AG09309 (cell line): ENCODE results near the gene SIK2.

ENCODE experiments used
- DNase-seq: peaks from one replicate; pipeline ENCODE4 v3.0.0-alpha.2; 2010; ENCODE audit warnings: low read depth
- H3K4me3 ChIP-seq: 2 replicates; pipeline ENCODE4 v1.5.1; 2011; ENCODE audit warnings: mild to moderate bottlenecking, low read depth, low read length, moderate library complexity; ENCODE audit not compliant: control insufficient read depth
- TF ChIP-seq, protein P1 (sequence below): IDR thresholded peaks from 2 replicates; pipeline ENCODE4 v1.5.1; 2011; ENCODE audit warnings: mild to moderate bottlenecking, low read depth, low read length, inconsistent platforms; ENCODE audit not compliant: insufficient read depth, control insufficient read depth; ENCODE audit errors: missing control alignments

Gene SIK2

DNA sequence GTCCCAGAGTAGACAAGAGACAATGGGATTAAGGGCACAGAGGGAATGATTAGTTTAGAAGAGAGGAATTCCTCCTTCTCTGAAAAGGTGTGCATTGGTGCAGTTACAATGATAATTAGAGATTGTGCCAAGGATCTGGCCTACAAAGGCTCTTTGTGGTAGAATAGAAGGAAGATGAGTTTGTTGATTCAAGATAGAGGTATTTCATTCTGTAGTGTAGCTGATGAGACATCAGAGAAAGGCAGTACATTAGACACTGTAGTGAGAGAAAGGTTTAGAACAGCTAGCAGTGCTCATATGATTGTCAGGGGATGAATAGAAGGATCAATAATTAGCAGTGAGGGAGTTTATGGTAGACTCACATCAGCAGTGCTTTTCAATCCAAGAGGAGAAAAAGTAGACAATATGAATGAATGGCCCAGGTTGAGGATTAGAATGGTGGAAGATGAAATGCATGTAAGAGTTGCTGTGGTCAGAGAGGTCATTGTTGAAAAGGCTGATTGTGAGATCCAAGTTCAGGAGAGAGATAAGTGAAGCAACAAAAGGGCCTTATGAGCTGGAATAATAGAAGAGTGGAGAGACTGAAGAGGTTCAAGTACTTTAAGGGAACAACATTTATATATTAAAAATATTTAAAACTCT lies 28.9 kb downstream of the SIK2 start:
- H3K4me3 ChIP-seq = no peak overlapping the region
- no peak for DNase-seq
- TF ChIP-seq, protein P1, sequence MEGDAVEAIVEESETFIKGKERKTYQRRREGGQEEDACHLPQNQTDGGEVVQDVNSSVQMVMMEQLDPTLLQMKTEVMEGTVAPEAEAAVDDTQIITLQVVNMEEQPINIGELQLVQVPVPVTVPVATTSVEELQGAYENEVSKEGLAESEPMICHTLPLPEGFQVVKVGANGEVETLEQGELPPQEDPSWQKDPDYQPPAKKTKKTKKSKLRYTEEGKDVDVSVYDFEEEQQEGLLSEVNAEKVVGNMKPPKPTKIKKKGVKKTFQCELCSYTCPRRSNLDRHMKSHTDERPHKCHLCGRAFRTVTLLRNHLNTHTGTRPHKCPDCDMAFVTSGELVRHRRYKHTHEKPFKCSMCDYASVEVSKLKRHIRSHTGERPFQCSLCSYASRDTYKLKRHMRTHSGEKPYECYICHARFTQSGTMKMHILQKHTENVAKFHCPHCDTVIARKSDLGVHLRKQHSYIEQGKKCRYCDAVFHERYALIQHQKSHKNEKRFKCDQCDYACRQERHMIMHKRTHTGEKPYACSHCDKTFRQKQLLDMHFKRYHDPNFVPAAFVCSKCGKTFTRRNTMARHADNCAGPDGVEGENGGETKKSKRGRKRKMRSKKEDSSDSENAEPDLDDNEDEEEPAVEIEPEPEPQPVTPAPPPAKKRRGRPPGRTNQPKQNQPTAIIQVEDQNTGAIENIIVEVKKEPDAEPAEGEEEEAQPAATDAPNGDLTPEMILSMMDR = no peak

DNA sequence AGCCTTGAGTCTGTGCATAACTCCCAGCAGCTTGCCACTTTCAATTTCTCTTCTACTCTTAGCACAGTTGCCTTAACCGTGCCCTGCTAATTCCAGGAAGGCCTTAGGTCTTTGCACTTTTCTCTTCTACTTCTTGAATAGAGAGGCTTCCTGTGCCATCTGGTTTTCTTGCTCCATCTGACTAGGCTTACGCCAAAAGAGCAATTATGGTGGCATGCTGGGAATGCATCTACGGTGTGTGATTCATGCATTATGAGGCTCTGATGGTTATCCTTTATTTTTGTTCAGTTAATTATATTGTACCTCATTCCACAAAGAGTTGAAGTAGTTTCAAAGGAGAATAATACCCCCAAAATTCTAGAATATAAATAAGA lies 29.4 kb downstream of the SIK2 start:
- TF ChIP-seq, protein P1 = no peak
- DNase-seq = peak; percentile 63
- H3K4me3 ChIP-seq = no peak overlapping the region

DNA sequence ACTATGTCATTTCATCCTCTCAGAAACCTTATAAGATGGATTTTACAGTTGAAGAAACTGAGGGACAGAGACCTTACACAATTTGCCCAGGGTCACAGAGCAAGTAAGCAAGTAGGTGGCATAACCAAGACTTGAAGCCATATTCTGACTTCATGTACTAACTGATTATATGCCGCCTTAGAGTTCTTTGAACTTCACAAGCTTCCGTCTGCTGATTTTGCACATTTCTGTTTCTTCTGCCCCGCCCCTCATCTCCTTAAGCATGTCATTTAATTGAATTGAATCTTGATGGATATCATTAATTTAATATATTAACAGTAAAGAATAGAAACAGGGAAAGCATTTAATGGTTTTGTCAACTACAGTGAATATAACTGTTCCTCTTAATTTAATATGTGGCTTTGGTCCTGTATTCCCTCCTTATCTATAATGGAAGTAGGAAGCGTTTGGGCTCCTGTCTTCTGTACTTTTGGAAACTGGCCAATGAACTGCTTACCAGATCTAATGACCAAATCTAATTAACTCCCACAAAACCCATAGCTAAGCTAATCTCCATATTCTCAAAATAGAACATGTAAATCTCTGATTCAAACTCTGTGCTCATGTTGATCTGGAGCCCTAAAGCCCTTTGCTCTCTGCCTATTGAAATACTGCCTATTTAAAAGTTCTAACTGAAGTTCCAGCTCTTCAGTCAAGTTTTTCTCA lies 30.4 kb downstream of the SIK2 start:
- TF ChIP-seq, protein P1 = no peak
- DNase-seq = no peak
- no peak overlapping the region for H3K4me3 ChIP-seq

DNA sequence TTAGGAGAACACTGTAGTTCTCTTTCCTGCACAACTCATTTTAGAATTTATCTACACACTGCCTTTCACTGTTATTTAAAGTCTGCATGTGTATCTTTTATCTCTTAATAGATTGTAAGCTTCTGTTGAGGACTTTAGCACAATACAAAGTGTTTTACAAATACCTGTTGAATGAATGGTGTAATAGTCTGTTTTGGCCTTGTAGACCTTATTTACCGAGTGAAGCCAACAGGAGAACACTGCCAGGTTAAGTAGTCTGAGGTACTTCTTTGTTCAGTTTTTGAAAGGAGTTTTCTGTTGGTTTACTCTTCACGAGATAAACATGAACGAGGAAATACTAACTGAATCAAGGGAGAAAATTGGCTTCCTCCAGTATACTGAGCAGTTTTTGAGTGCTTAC lies 31.0 kb downstream of the SIK2 start:
- no peak overlapping the region for H3K4me3 ChIP-seq
- TF ChIP-seq, protein P1 = no peak
- no peak for DNase-seq

DNA sequence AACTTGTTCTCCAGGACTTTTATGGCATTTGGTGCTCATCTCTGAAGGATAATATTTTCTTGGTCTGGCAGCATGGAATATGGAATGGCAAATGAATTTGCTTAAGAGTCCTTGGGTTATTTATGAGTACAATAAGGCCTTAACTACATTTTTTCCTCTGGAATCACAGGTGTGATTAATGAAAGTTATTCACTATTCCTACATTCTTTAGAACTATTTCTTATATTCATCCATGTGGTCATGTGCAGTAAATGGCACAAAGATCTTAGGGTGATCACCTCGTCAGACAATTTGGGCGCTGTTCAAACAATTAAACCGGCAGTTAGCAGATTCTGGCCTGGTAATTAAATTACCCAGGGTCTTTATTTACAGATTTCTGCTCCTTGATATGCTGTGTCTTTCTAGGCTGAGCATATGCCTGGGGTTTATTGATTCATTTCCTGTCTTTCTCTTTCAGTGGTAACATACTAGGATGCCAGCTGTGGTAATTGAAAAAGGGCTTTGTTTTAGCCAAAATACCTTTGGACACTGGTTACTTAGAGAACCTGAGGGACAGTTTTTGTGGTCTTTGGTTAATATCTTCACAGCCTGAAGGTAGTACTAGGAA lies 31.6 kb downstream of the SIK2 start:
- H3K4me3 ChIP-seq = no peak overlapping the region
- TF ChIP-seq, protein P1 = no peak
- DNase-seq = no peak

DNA sequence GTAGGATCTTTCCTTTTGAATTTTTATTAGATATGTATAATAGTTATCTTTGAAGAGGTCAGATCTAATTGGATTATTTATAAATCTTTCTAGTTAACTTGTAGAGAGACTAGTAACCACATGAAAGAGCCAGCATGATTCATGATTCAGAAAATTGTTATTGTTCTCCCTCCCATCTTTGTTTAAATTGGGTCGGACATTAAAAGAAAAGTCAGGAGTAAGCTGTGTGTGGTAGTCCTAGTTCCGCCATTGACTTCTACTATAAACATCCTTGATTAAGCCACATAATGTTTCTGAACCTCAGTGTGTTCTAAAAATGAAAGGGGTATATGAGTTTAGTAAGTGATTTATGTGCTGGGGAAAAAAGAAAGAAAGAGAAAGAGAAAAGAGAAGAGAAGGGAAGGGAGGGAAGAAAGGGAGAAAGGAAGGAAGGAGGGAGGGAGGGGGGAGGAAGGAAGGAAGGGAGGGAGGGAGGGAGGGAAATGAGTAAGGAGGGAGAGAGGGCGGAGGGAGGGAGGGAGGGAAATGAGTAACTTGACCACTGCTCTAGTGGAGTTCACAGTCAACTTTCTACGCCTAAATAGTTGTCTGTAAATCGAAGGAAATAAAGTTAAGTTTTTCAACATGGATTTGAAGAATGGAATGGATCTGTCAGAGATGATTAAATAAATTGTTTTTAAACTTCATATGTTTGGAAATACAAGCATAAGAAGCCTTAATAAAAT lies 32.9 kb downstream of the SIK2 start:
- DNase-seq = no peak
- no peak overlapping the region for H3K4me3 ChIP-seq
- TF ChIP-seq, protein P1 = no peak
